A673 (cell line): ENCODE results near the gene SRRD.

Experiments used
- EZH2 ChIP-seq: fragments of 200-600 bp; sonication (generic); IDR thresholded peaks from 2 replicates; pipeline ENCODE4 v1.6.1; 2017; ENCODE audit warnings: borderline replicate concordance, low read depth, mild to moderate bottlenecking, mixed read lengths, antibody characterized with exemption, low read length; ENCODE audit not compliant: poor library complexity, severe bottlenecking
- TF ChIP-seq, protein P1 (sequence below): fragments of 300-800, 200-600 bp; sonication (generic); conservative IDR thresholded peaks from 2 replicates; pipeline ENCODE4 v1.5.1; 2017; ENCODE audit warnings: low read depth, mild to moderate bottlenecking, antibody characterized with exemption, low read length, moderate library complexity, mixed read lengths

DNA sequence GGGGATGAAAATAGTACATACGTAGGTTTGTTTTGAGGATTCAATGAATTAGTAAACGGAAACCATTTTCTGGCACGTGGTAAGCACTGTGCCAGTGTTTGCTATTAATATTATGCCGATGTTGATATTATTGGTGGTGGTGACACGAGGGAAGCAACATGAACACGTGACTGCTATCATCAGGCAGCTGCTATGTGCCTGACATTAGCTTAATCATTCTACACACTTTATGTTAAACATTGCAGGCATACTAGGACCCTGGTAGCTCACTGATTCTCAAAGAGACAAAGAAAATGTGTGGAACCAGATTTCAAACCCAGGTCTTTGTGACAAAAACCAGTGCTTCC lies 656 bp downstream of the SRRD start:
- no peak for TF ChIP-seq EZH2
- TF ChIP-seq, protein P1, sequence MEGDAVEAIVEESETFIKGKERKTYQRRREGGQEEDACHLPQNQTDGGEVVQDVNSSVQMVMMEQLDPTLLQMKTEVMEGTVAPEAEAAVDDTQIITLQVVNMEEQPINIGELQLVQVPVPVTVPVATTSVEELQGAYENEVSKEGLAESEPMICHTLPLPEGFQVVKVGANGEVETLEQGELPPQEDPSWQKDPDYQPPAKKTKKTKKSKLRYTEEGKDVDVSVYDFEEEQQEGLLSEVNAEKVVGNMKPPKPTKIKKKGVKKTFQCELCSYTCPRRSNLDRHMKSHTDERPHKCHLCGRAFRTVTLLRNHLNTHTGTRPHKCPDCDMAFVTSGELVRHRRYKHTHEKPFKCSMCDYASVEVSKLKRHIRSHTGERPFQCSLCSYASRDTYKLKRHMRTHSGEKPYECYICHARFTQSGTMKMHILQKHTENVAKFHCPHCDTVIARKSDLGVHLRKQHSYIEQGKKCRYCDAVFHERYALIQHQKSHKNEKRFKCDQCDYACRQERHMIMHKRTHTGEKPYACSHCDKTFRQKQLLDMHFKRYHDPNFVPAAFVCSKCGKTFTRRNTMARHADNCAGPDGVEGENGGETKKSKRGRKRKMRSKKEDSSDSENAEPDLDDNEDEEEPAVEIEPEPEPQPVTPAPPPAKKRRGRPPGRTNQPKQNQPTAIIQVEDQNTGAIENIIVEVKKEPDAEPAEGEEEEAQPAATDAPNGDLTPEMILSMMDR = no peak
